Central memory CD8-positive, alpha-beta T cell (primary cell): ENCODE results near the gene FOXO3.

ENCODE experiments used
- ATAC-seq: fragments of 150-1000 bp; cut with Tn5 transposase; replicated peaks from 2 replicates; pipeline ENCODE4 v1.10.0; 2022; ENCODE audit warnings: mild to moderate bottlenecking, moderate FRiP score, moderate number of reproducible peaks; ENCODE audit not compliant: poor library complexity, severe bottlenecking; ENCODE audit errors: extremely low read depth
- DNase-seq, 2 donors: peaks; one replicate each; pipeline ENCODE4 v3.0.0; 2021; ENCODE audit warnings: low spot score in 2 of 2
- H3K27ac Mint-ChIP-seq: one replicate; pipeline ENCODE4 v1.8.0; 2022; ENCODE audit warnings: low read depth, mild to moderate bottlenecking, moderate library complexity, mixed read lengths
- H3K27me3 Mint-ChIP-seq: one replicate; pipeline ENCODE4 v1.8.0; 2022; ENCODE audit warnings: mixed read lengths
- H3K36me3 Mint-ChIP-seq: one replicate; pipeline ENCODE4 v1.8.0; 2022; ENCODE audit warnings: mild to moderate bottlenecking, moderate library complexity, mixed read lengths; ENCODE audit not compliant: insufficient read depth
- H3K4me1 Mint-ChIP-seq: one replicate; pipeline ENCODE4 v1.8.0; 2022; ENCODE audit warnings: mixed read lengths
- H3K4me3 Mint-ChIP-seq: one replicate; pipeline ENCODE4 v1.8.0; 2022; ENCODE audit warnings: mild to moderate bottlenecking, moderate library complexity, mixed read lengths
- H3K9me3 Mint-ChIP-seq: one replicate; pipeline ENCODE4 v1.8.0; 2022; ENCODE audit warnings: mixed read lengths

Gene FOXO3

DNA sequence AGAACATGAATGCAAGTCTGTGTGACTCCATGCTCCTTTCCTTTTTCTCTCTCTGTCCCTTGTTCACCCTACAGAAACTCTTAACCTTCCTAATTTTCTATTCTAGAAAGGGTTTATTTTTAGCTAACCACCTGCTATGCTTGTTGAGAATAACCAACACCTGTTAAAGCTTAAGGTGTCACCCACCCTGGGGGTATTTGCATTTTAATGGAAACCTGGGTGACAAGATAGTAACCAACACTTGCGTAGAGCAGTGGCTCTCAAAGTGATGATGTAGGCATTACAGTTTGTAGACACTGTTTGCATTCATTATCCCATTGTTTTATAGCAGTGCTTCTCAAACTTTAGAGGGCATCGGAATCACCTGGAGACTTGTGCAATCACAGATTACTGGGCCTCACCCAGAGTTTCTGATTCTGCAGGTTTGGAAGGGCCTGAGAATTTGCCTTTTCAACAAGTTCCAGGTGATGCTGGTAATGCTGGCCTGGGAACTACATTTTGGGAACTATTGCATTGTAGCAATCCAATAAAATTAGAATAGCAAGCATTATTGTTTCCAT is 173.1 kb downstream of the FOXO3 start:
- no peaks in the 10 kb centered on the region for H3K9me3 Mint-ChIP-seq
- no peaks in the 10 kb centered on the region for H3K36me3 Mint-ChIP-seq
- H3K27me3 Mint-ChIP-seq: peaks cover 14% of the 10 kb centered on the region
- DNase-seq (no peak), ATAC-seq (no peak)
- H3K27ac Mint-ChIP-seq: no peak overlapping the region
- H3K4me1 Mint-ChIP-seq: peaks cover 5% of the 10 kb centered on the region
- no peak overlapping the region for H3K4me3 Mint-ChIP-seq
